Measurements from ENCODE around the gene GPC6.

The GPC6 gene

GRCh38 chr13:94344126-94344818 lies 1117.7 kb downstream of the GPC6 start:
- no peak for DNase-seq (ENCODE audit: extremely low read depth, low read depth)
- no peak for TF ChIP-seq CTCF (IDR thresholded peaks at IDR 0.05; ENCODE audit: low read depth, low read length)

GRCh38 chr13:94345374-94346195 lies 1119.0 kb downstream of the GPC6 start:
- DNase-seq (ENCODE audit: extremely low read depth, low read depth), result no peak
- TF ChIP-seq CTCF (IDR thresholded peaks at IDR 0.05; ENCODE audit: low read depth, low read length), result no peak

GRCh38 chr13:94346261-94347019 lies 1119.8 kb downstream of the GPC6 start:
- DNase-seq (ENCODE audit: extremely low read depth, low read depth), result no peak
- TF ChIP-seq CTCF (IDR thresholded peaks at IDR 0.05; ENCODE audit: low read depth, low read length), result no peak

DNA sequence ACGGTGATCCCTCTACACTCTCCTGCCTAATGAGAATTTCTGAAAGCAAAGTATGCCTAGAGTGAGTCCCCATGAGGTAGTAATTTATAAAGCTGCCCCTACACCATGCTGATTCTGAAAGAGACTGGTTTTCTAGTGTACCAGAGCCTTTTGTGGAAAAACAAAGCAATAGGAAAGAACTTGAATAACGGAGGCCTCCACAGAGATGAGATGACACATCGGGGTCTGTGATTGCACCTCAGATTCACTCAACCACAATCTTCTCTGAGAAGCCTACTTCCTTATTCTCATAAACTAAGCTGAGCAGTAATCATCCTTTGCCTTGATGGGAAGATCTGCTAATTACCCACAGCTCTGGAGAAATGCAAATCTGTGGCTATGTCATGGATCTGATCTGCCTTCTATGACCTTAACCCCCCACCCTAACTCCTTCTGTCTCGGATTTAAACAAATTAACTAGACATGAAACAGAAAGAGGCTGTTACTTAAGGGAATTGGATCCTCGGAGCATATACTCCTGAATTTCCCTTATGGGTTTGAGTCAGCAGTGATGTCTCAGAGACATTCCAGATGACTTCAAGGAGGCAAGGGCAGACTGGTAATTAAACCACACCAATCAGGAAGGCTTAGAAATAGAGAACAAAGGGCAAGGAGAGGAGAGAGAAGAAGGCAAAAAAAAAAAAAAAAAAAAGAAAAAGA lies 1124.8 kb downstream of the GPC6 start:
- no peak for DNase-seq (ENCODE audit: extremely low read depth, low read depth)
- no peak for TF ChIP-seq CTCF (IDR thresholded peaks at IDR 0.05; ENCODE audit: low read depth, low read length)

DNA sequence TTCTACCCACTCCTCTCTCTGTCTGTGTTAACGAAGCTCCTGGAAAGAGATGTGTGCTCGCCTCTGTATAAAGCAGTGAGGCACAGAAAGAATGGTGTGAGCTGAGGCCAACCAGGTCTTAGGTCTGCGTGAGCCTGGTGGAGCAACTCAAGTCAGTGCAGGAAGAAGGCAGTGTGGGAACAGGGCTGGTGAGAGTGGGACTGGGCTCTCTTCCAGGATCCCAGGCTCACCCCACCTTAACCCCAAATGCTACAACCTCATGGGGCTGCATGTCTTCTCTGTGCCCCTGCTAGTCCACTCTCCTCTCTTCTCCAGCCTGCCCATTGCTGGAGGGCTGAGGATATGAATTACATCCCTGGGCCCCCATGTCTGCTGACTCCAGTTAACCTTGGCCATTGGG lies 1125.5 kb downstream of the GPC6 start:
- TF ChIP-seq CTCF (IDR thresholded peaks at IDR 0.05; ENCODE audit: low read depth, low read length), result no peak
- no peak for DNase-seq (ENCODE audit: extremely low read depth, low read depth)

- no peak for TF ChIP-seq CTCF (IDR thresholded peaks at IDR 0.05; ENCODE audit: low read depth, low read length)
Measured at GRCh38 chr13:94353167-94353710, 1126.6 kb downstream of the GPC6 start.

More at GRCh38 chr13:94353167-94353710, 1126.6 kb downstream of the GPC6 start:
- no peak for DNase-seq (ENCODE audit: extremely low read depth, low read depth)

Data from AG09319 (cell line).